H9 (cell line): Measurements from ENCODE around the gene SMYD2. TPM values are rescaled to one million over a fixed set of nuclear protein-coding genes. Genes with fewer than 3 reads are reported as not detected.

Experiments
- DNase-seq: peaks from one replicate; pipeline ENCODE4 v3.0.0-alpha.2; 2017
- H2AFZ ChIP-seq: one replicate; pipeline ENCODE4 v1.6.1; 2013; ENCODE audit warnings: mild to moderate bottlenecking, low read length, control low read depth, moderate library complexity
- H2AK5ac ChIP-seq: 2 replicates; pipeline ENCODE4 v1.6.1; 2013; ENCODE audit warnings: low read length, control low read depth, mixed read lengths; ENCODE audit not compliant: insufficient read length
- H2BK120ac ChIP-seq: one replicate; pipeline ENCODE4 v1.6.1; 2013; ENCODE audit warnings: low read depth, mild to moderate bottlenecking, low read length, control low read depth, inconsistent platforms; ENCODE audit not compliant: poor library complexity, severe bottlenecking
- H2BK12ac ChIP-seq: 2 replicates; pipeline ENCODE4 v1.6.1; 2013; ENCODE audit warnings: low read length, control low read depth, mixed read lengths, low read depth; ENCODE audit not compliant: insufficient read length
- H2BK15ac ChIP-seq: 2 replicates; pipeline ENCODE4 v1.6.1; 2013; ENCODE audit warnings: low read depth, low read length, control low read depth
- H2BK20ac ChIP-seq: one replicate; pipeline ENCODE4 v1.6.1; 2013; ENCODE audit warnings: low read depth, mild to moderate bottlenecking, low read length, control low read depth, inconsistent platforms; ENCODE audit not compliant: poor library complexity, severe bottlenecking
- H2BK5ac ChIP-seq: 2 replicates; pipeline ENCODE4 v1.6.1; 2013; ENCODE audit warnings: low read length, control low read depth, mixed read lengths; ENCODE audit not compliant: insufficient read length
- H3K14ac ChIP-seq: 2 replicates; pipeline ENCODE4 v1.6.1; 2013; ENCODE audit warnings: low read length, control low read depth; ENCODE audit not compliant: insufficient read depth
- H3K18ac ChIP-seq: 2 replicates; pipeline ENCODE4 v1.6.1; 2013; ENCODE audit warnings: low read depth, mild to moderate bottlenecking, mixed read lengths, low read length, control low read depth; ENCODE audit not compliant: insufficient read length
- H3K23ac ChIP-seq: 2 replicates; pipeline ENCODE4 v1.6.1; 2013; ENCODE audit warnings: low read length, control low read depth, mixed read lengths, low read depth; ENCODE audit not compliant: insufficient read length
- H3K23me2 ChIP-seq: 2 replicates; pipeline ENCODE4 v1.6.1; 2013; ENCODE audit warnings: low read depth, mild to moderate bottlenecking, mixed read lengths, low read length, control low read depth; ENCODE audit not compliant: insufficient read length, poor library complexity, severe bottlenecking
- H3K27ac ChIP-seq: 2 replicates; pipeline ENCODE4 v1.5.1; 2013; ENCODE audit warnings: low read length, control low read depth, mixed read lengths, low read depth; ENCODE audit not compliant: insufficient read length
- H3K27me3 ChIP-seq: 2 replicates; pipeline ENCODE4 v1.6.1; 2013; ENCODE audit warnings: low read length, control low read depth, inconsistent platforms; ENCODE audit not compliant: insufficient read depth
- H3K4ac ChIP-seq: 2 replicates; pipeline ENCODE4 v1.6.1; 2013; ENCODE audit warnings: low read depth, mild to moderate bottlenecking, control low read depth, inconsistent platforms, low read length, moderate library complexity
- H3K4me1 ChIP-seq: 2 replicates; pipeline ENCODE4 v1.6.1; 2013; ENCODE audit warnings: low read length, control low read depth, inconsistent platforms; ENCODE audit not compliant: insufficient read depth
- H3K4me2 ChIP-seq: 2 replicates; pipeline ENCODE4 v1.6.1; 2013; ENCODE audit warnings: low read length, control low read depth, mixed read lengths; ENCODE audit not compliant: insufficient read length, insufficient read depth
- H3K56ac ChIP-seq: 2 replicates; pipeline ENCODE4 v1.6.1; 2013; ENCODE audit warnings: low read depth, mild to moderate bottlenecking, mixed read lengths, low read length, control low read depth; ENCODE audit not compliant: insufficient read length
- H3K79me1 ChIP-seq: 2 replicates; pipeline ENCODE4 v1.6.1; 2013; ENCODE audit warnings: low read depth, mild to moderate bottlenecking, moderate library complexity, low read length, control low read depth, inconsistent platforms; ENCODE audit not compliant: insufficient read depth, poor library complexity, severe bottlenecking
- H3K79me2 ChIP-seq: 2 replicates; pipeline ENCODE4 v1.6.1; 2013; ENCODE audit warnings: low read length, control low read depth, inconsistent platforms; ENCODE audit not compliant: insufficient read depth
- H3K9ac ChIP-seq: 2 replicates; pipeline ENCODE4 v1.6.1; 2013; ENCODE audit warnings: low read length, control low read depth, mixed read lengths; ENCODE audit not compliant: insufficient read length; ENCODE audit errors: extremely low read depth
- H3K9me3 ChIP-seq: one replicate; pipeline ENCODE4 v1.6.1; 2013; ENCODE audit warnings: low read depth, low read length, inconsistent platforms; ENCODE audit not compliant: control insufficient read depth
- H3T11ph ChIP-seq: one replicate; pipeline ENCODE4 v1.6.1; 2013; ENCODE audit warnings: mild to moderate bottlenecking, low read length, control low read depth, inconsistent platforms
- H4K20me1 ChIP-seq: one replicate; pipeline ENCODE4 v1.6.1; 2013; ENCODE audit not compliant: control insufficient read depth, insufficient read length, insufficient read depth
- H4K5ac ChIP-seq: 2 replicates; pipeline ENCODE4 v1.6.1; 2013; ENCODE audit warnings: low read depth, mild to moderate bottlenecking, mixed read lengths, low read length, control low read depth; ENCODE audit not compliant: insufficient read length
- H4K8ac ChIP-seq: replicated peaks from 2 replicates; pipeline ENCODE4 v1.6.1; 2013; ENCODE audit warnings: low read length, control low read depth, mixed read lengths, low read depth; ENCODE audit not compliant: insufficient read length
- H4K91ac ChIP-seq: 2 replicates; pipeline ENCODE4 v1.6.1; 2013; ENCODE audit warnings: low read depth, mild to moderate bottlenecking, moderate library complexity, mixed read lengths, low read length, control low read depth; ENCODE audit not compliant: insufficient read length
- H3K27ac Mint-ChIP-seq, 3 experiments: 2 replicates in 2 of 3; 3 replicates in 1 of 3; pipeline ENCODE4 v1.8.0; 2020 to 2021; ENCODE audit warnings: mixed read lengths in 3 of 3, mild to moderate bottlenecking in 1 of 3, moderate library complexity in 1 of 3
- H3K27me3 Mint-ChIP-seq: 2 replicates; pipeline ENCODE4 v1.8.0; 2021; ENCODE audit warnings: low read depth, mild to moderate bottlenecking, moderate library complexity, mixed read lengths
- H3K36me3 Mint-ChIP-seq, 3 experiments: 2 replicates in 2 of 3; 3 replicates in 1 of 3; pipeline ENCODE4 v1.8.0; 2020 to 2021; ENCODE audit warnings: low read depth in 3 of 3, mixed read lengths in 3 of 3; ENCODE audit not compliant: insufficient read depth in 1 of 3
- H3K4me1 Mint-ChIP-seq, 2 experiments: 2 replicates each; pipeline ENCODE4 v1.8.0; 2020; ENCODE audit warnings: mixed read lengths in 2 of 2
- H3K4me3 Mint-ChIP-seq, 2 experiments: 2 replicates in 1 of 2; 3 replicates in 1 of 2; pipeline ENCODE4 v1.8.0; 2020 to 2021; ENCODE audit warnings: mild to moderate bottlenecking in 2 of 2, mixed read lengths in 2 of 2, moderate library complexity in 1 of 2
- H3K9me3 Mint-ChIP-seq, 2 experiments: 2 replicates in 1 of 2; 3 replicates in 1 of 2; pipeline ENCODE4 v1.8.0; 2020; ENCODE audit warnings: mild to moderate bottlenecking in 2 of 2, mixed read lengths in 2 of 2, moderate library complexity in 1 of 2
- WGBS: extraction: QIAGEN DNeasy Blood & Tissue Kit; methylation state at CpG from one replicate; pipeline ENCODE4 v1.1.7; 2013; ENCODE audit warnings: missing lambda C conversion rate, low lambda C conversion rate, mixed read lengths; ENCODE audit not compliant: insufficient read length; ENCODE audit errors: extremely low coverage; 5-methylcytosine and 5-hydroxymethylcytosine counted together
- total RNA-seq: library from RNA; stranded (reverse); gene quantifications from 2 replicates; pipeline ENCODE4 v1.2.1, GENCODE V29; 2021
- TF ChIP-seq, protein P1 (sequence below): fragments of 200-600 bp; sonication (generic); conservative IDR thresholded peaks from 3 replicates; pipeline ENCODE4 v1.8.0; 2021; ENCODE audit warnings: antibody characterized with exemption, mild to moderate bottlenecking

SMYD2 gene
- total RNA-seq, 1 experiment from 2014 or later = 10.9 TPM

- Histone ChIP-seq H3K9me3 (no peaks in the 10 kb centered on the region), H3K14ac (no peak overlapping the region), H3K4ac (no peak overlapping the region), H3K27me3 (no peaks in the 10 kb centered on the region; the same call in 1 of the 2 replicates), H4K91ac (no peak overlapping the region), H2BK20ac (no peak overlapping the region), H2AFZ (no peak overlapping the region), H4K20me1 (no peaks in the 10 kb centered on the region), H2BK5ac (no peak overlapping the region), H3K79me1 (no peaks in the 10 kb centered on the region), H4K5ac (no peak overlapping the region), H3K23me2 (no peaks in the 10 kb centered on the region), H3K79me2 (no peaks in the 10 kb centered on the region), H3K27ac (no peak overlapping the region), H2BK12ac (no peak overlapping the region), H3T11ph (no peak overlapping the region), H3K23ac (no peak overlapping the region), H3K9ac (no peak overlapping the region), H3K4me1 (no peaks in the 10 kb centered on the region; the same call in 1 of the 2 replicates), H3K4me2 (no peak overlapping the region), H2AK5ac (no peak overlapping the region), H2BK120ac (no peak overlapping the region), H3K56ac (no peak overlapping the region), H2BK15ac (no peak overlapping the region), H4K8ac (no peak overlapping the region), H3K18ac (no peak overlapping the region)
- DNase-seq = no peak
- Mint-ChIP-seq H3K4me1 (peaks cover 18% of the 10 kb centered on the region in 2 experiments), H3K4me3 (no peak overlapping the region), H3K27me3 (peaks cover 1% of the 10 kb centered on the region; the same call in 1 of the 2 replicates), H3K36me3 (no peaks in the 10 kb centered on the region; a peak in 1 of 7 replicates), H3K9me3 (no peaks in the 10 kb centered on the region), H3K27ac (no peak overlapping the region; a peak in 1 of 7 replicates)
- TF ChIP-seq, protein P1, sequence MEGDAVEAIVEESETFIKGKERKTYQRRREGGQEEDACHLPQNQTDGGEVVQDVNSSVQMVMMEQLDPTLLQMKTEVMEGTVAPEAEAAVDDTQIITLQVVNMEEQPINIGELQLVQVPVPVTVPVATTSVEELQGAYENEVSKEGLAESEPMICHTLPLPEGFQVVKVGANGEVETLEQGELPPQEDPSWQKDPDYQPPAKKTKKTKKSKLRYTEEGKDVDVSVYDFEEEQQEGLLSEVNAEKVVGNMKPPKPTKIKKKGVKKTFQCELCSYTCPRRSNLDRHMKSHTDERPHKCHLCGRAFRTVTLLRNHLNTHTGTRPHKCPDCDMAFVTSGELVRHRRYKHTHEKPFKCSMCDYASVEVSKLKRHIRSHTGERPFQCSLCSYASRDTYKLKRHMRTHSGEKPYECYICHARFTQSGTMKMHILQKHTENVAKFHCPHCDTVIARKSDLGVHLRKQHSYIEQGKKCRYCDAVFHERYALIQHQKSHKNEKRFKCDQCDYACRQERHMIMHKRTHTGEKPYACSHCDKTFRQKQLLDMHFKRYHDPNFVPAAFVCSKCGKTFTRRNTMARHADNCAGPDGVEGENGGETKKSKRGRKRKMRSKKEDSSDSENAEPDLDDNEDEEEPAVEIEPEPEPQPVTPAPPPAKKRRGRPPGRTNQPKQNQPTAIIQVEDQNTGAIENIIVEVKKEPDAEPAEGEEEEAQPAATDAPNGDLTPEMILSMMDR = no peak
- no CpG with 5 or more reads among the region's 20 CpGs for WGBS
Measured at GRCh38 chr1:214329470-214330220, 48.7 kb downstream of the SMYD2 start.
